K562 (cell line): ENCODE data around the gene ANO9. TPM values are rescaled to one million over a fixed set of nuclear protein-coding genes. Genes with fewer than 3 reads are reported as not detected.
A peak's percentile ranks its signal among the peaks of the same experiment; 100 is the strongest.

Experiments
- ATAC-seq: fragments of 200-7000 bp; cut with Tn5 transposase; 3 replicates; pipeline ENCODE4 v1.9.1; 2020; ENCODE audit warnings: moderate library complexity
- BruUV-seq: library from RNA; stranded (reverse); fragments of 400-500 nt; replicated peaks from 2 replicates; lab custom pipeline; 2021; lab: Mats Ljungman, UMichigan
- CTCF ChIA-PET: fragments of 300-600 bp; formaldehyde crosslinking; extraction: SDS; loops from one replicate; lab custom pipeline; 2021; ENCODE audit warnings: low intra/inter-chr PET ratio; lab: Yijun Ruan, JAX
- POLR2A ChIA-PET: fragments of 300-600, 350-650 bp; sonication (Branson Sonifier 250); formaldehyde crosslinking; extraction: SDS; loops from one replicate; lab custom pipeline; 2021; ENCODE audit warnings: antibody characterized with exemption, inconsistent platforms; lab: Yijun Ruan, JAX
- DNase-seq, 4 experiments: peaks; one replicate each; pipeline versions ENCODE4 v3.0.0 to v3.0.0-alpha.2; 2011 to 2018; ENCODE audit warnings: low spot score in 3 of 4, mixed read lengths in 3 of 4; ENCODE audit errors: extremely low read depth in 1 of 4
- FAIRE-seq: peaks from 2 replicates; lab custom pipeline; 2011; peaks lifted over from hg19 to GRCh38; lab: Jason Lieb, UNC
- H2AFZ ChIP-seq: 2 replicates; pipeline ENCODE4 v1.6.0; 2011; ENCODE audit warnings: low read depth, low read length, control low read depth, inconsistent platforms
- H3K27ac ChIP-seq: fragments of 200-600 bp; 3 replicates; pipeline ENCODE4 v1.8.0; 2011; ENCODE audit warnings: low read depth, mild to moderate bottlenecking, control low read depth, inconsistent platforms, low read length, moderate library complexity, mixed read lengths; ENCODE audit errors: extremely low read depth
- H3K27me3 ChIP-seq, 2 experiments: fragments of 300-600 bp in 1 of 2; 2 replicates in 1 of 2; 3 replicates in 1 of 2; pipeline versions ENCODE4 v1.6.0 to v1.8.0; 2011; ENCODE audit warnings: inconsistent platforms in 2 of 2, low read length in 2 of 2, mild to moderate bottlenecking in 1 of 2, mixed read lengths in 1 of 2, moderate library complexity in 1 of 2; ENCODE audit not compliant: control insufficient read depth in 2 of 2, insufficient read depth in 2 of 2
- H3K36me3 ChIP-seq: fragments of 300-600 bp; 3 replicates; pipeline ENCODE4 v1.8.0; 2011; ENCODE audit warnings: mild to moderate bottlenecking, low read length, inconsistent platforms; ENCODE audit not compliant: control insufficient read depth, insufficient read depth
- H3K4me1 ChIP-seq, 2 experiments: fragments of 200-600 bp in 1 of 2; replicated peaks in 1 of 2; 2 replicates in 1 of 2; 3 replicates in 1 of 2; pipeline versions ENCODE4 v1.5.1 to v1.8.0; 2011; ENCODE audit warnings: inconsistent platforms in 2 of 2, low read length in 2 of 2, mild to moderate bottlenecking in 1 of 2, mixed read lengths in 1 of 2, moderate library complexity in 1 of 2; ENCODE audit not compliant: control insufficient read depth in 2 of 2, insufficient read depth in 2 of 2
- H3K4me2 ChIP-seq: 2 replicates; pipeline ENCODE4 v1.6.1; 2011; ENCODE audit warnings: low read length, control low read depth, inconsistent platforms, mixed read lengths; ENCODE audit not compliant: insufficient read depth
- H3K4me3 ChIP-seq: fragments of 200-600 bp; sonication (generic), shearing (Covaris generic); 2 replicates; pipeline ENCODE4 v1.5.1; 2016; ENCODE audit warnings: control low read depth, inconsistent platforms
- H3K79me2 ChIP-seq: fragments of 200-600 bp; 3 replicates; pipeline ENCODE4 v1.8.0; 2011; ENCODE audit warnings: low read length, inconsistent platforms; ENCODE audit not compliant: control insufficient read depth, insufficient read depth
- H3K9ac ChIP-seq, 2 experiments: 2 replicates each; pipeline versions ENCODE4 v1.6.0 to v1.6.1; 2011; ENCODE audit warnings: low read depth in 2 of 2, low read length in 2 of 2, control low read depth in 1 of 2, inconsistent platforms in 1 of 2, mild to moderate bottlenecking in 1 of 2, mixed read lengths in 1 of 2; ENCODE audit not compliant: insufficient read depth in 1 of 2
- H3K9me1 ChIP-seq: one replicate; pipeline ENCODE4 v1.6.0; 2011; ENCODE audit warnings: inconsistent platforms, mild to moderate bottlenecking, low read length, moderate library complexity; ENCODE audit not compliant: control insufficient read depth, insufficient read depth
- H3K9me3 ChIP-seq: replicated peaks from 2 replicates; pipeline ENCODE4 v1.5.1; 2011; ENCODE audit warnings: low read depth, low read length, inconsistent platforms; ENCODE audit not compliant: control insufficient read depth, insufficient read depth
- H4K20me1 ChIP-seq: replicated peaks from 2 replicates; pipeline ENCODE4 v1.6.1; 2011; ENCODE audit warnings: low read length, inconsistent platforms, mixed read lengths; ENCODE audit not compliant: control insufficient read depth, insufficient read depth
- EGR1 ChIP-seq: fragments of 450-650 bp; conservative IDR thresholded peaks from 2 replicates; pipeline ENCODE4 v1.6.1; 2017; ENCODE audit warnings: mild to moderate bottlenecking
- HOXB6 ChIP-seq: fragments of 250-450 bp; sonication (Bioruptor Pico); IDR thresholded peaks from 2 replicates; pipeline ENCODE4 v1.5.1; 2022; ENCODE audit warnings: mild to moderate bottlenecking, borderline replicate concordance
- ID3 ChIP-seq, 2 experiments: fragments of 250-450 bp in 1 of 2; fragments of 450-650 bp in 1 of 2; sonication (Bioruptor Pico) in 1 of 2; IDR thresholded peaks; 2 replicates each; pipeline versions ENCODE4 v1.6.1 to v1.8.0; 2016 to 2021; ENCODE audit warnings: mild to moderate bottlenecking in 2 of 2, moderate library complexity in 2 of 2, missing compliant biosample characterization in 1 of 2, missing genetic modification characterization in 1 of 2
- MNT ChIP-seq, 2 experiments: fragments of 450-650 bp; conservative IDR thresholded peaks; 2 replicates each; pipeline ENCODE4 v1.6.1; 2017; ENCODE audit warnings: mild to moderate bottlenecking in 2 of 2, moderate library complexity in 2 of 2
- OTX1 ChIP-seq: fragments of 450-650 bp; formaldehyde crosslinking; IDR thresholded peaks from 2 replicates; pipeline ENCODE4 v1.4.0; 2022; ENCODE audit warnings: mild to moderate bottlenecking
- POLR3G ChIP-seq: IDR thresholded peaks from 2 replicates; pipeline ENCODE4 v1.6.1; 2011; ENCODE audit not compliant: insufficient read length, insufficient replicate concordance; ENCODE audit errors: extremely low read depth
- ZNF140 ChIP-seq: fragments of 250-450 bp; sonication (Bioruptor Pico); IDR thresholded peaks from 2 replicates; pipeline ENCODE4 v1.8.0; 2021; ENCODE audit warnings: moderate library complexity, mild to moderate bottlenecking, inconsistent platforms
- ZNF165 ChIP-seq: fragments of 250-450 bp; sonication (Bioruptor Pico); IDR thresholded peaks from 2 replicates; pipeline ENCODE4 v1.4.0; 2020; ENCODE audit warnings: borderline replicate concordance
- ZNF212 ChIP-seq: fragments of 450-650 bp; formaldehyde crosslinking; IDR thresholded peaks from 2 replicates; pipeline ENCODE4 v1.4.0; 2020; ENCODE audit warnings: mild to moderate bottlenecking
- ZNF324 ChIP-seq: fragments of 250-450 bp; sonication (Bioruptor Pico); IDR thresholded peaks from 2 replicates; pipeline ENCODE4 v1.4.0; 2020; ENCODE audit warnings: mild to moderate bottlenecking
- ZNF436 ChIP-seq: fragments of 250-450, 450-650 bp; sonication (Bioruptor Pico); formaldehyde crosslinking; IDR thresholded peaks from 2 replicates; pipeline ENCODE4 v1.7.0; 2020; ENCODE audit warnings: mild to moderate bottlenecking
- WGBS: fragments of 100-300 bp; shearing (Covaris generic); methylation state at CpG from one replicate; pipeline ENCODE4 v1.1.6; 2016; ENCODE audit warnings: low coverage, mixed read lengths; ENCODE audit not compliant: insufficient coverage; ENCODE audit errors: missing lambda C conversion rate; 5-methylcytosine and 5-hydroxymethylcytosine counted together
- in situ Hi-C: fragments of 300-500 bp; cut with MboI; formaldehyde crosslinking; loops from 4 replicates; pipeline ENCODE4 v1.15.0; 2018; ENCODE audit warnings: inconsistent platforms, mixed read lengths
- intact Hi-C: fragments of 100-400 bp; cut with micrococcal nuclease; formaldehyde crosslinking; loops from 2 replicates; pipeline ENCODE4 v1.14.2; 2022
- polyA plus RNA-seq, 8 experiments: library from polyadenylated mRNA; depleted of rRNA in 4 of 8; stranded (reverse) in 5 of 8; unstranded in 3 of 8; fragments of >200 nt; fragmentation: Nextera tagmentation in 2 of 8; fragmentation: Illumina TruSeq in 1 of 8; extraction: Ambion mirVana in 2 of 8; extraction: Trizol in 1 of 8; gene quantifications; 2 replicates each; pipeline versions ENCODE4 v1.2.1 to v1.2.3, GENCODE V29; 2011 to 2014; ENCODE audit warnings: inconsistent platforms in 1 of 8, missing spikeins in 1 of 8
- total RNA-seq, 7 experiments: library from RNA; depleted of rRNA in 6 of 7; stranded (reverse); fragments of >200 nt in 6 of 7; fragmentation: Illumina TruSeq in 2 of 7; extraction: Trizol in 2 of 7; gene quantifications; 2 replicates each; pipeline versions ENCODE4 v1.2.1 to v1.2.3, GENCODE V29; 2011 to 2021; ENCODE audit warnings: low replicate concordance in 1 of 7
- TF ChIP-seq, protein P1 (sequence below): fragments of 450-650 bp; IDR thresholded peaks from 2 replicates; pipeline ENCODE4 v1.7.1; 2018; ENCODE audit warnings: mild to moderate bottlenecking, low read depth; ENCODE audit not compliant: partially characterized antibody
- TF ChIP-seq, protein P2 (sequence below): fragments of 250-450 bp; sonication (Bioruptor Pico); IDR thresholded peaks from 2 replicates; pipeline ENCODE4 v1.4.0; 2020; ENCODE audit warnings: mild to moderate bottlenecking, moderate library complexity
- TF ChIP-seq, protein P3 (sequence below): sonication (generic); formaldehyde crosslinking; IDR thresholded peaks from 2 replicates; pipeline ENCODE4 v1.8.0; 2023; ENCODE audit warnings: mild to moderate bottlenecking, missing genetic modification reagents

ANO9 gene
- total and polyA plus RNA-seq, 9 of the 15 experiments (the other 6 are each of a cell fraction or from before 2014, with no cell fraction given), result 0.20 to 14.5 (median 4.5) TPM

DNA sequence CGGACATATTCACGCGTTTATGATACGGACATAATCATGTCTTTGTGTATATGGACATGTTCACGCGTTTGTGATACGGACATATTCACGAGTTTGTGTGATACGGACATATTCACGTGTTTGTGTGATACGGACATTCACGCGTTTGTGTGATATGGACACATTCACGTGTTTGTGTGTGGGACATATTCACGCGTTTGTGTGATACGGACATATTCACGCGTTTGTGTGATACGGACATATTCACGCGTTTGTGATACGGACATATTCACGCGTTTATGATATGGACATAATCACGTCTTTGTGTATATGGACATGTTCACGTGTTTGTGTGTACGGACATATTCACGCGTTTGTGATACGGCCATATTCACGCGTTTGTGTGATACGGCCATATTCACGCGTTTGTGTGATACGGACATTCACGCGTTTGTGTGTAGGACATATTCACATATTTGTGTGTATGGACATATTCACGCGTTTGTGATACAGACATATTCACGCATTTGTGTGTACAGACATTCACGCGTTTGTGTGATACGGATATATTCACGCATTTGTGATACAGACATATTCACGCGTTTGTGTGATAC lies 33.2 kb upstream of the ANO9 start:
- POLR2A ChIA-PET, result no interaction called here
- Histone ChIP-seq H3K9me3 (no peaks in the 10 kb centered on the region), H3K4me3 (no peak overlapping the region), H3K9me1 (no peaks in the 10 kb centered on the region), H3K4me2 (no peak overlapping the region), H3K27me3 (no peaks in the 10 kb centered on the region), H3K9ac (no peak overlapping the region), H3K79me2 (peaks cover 48% of the 10 kb centered on the region), H4K20me1 (no peaks in the 10 kb centered on the region), H2AFZ (no peak overlapping the region), H3K36me3 (peaks cover 29% of the 10 kb centered on the region), H3K27ac (no peak overlapping the region), H3K4me1 (peaks cover 0 to 44% of the 10 kb centered on the region in 2 experiments; a peak in 2 of 5 replicates)
- FAIRE-seq (peak; percentile 63), DNase-seq (no peak), ATAC-seq (no peak)
- intact Hi-C loops (no loop called here), in situ Hi-C loops (no loop called here)
- BruUV-seq, result no TSS peak
- 97% methylated on average over 48 of the region's 48 CpGs for WGBS
- CTCF ChIA-PET, result no interaction called here
- TF ChIP-seq ZNF140 (peak; percentile 90), ZNF165 (CRISPR knock-in tag) (peak; percentile 86), OTX1 (CRISPR knock-in tag) (0 out of 2 replicates have a peak, but pooled peaks have one; percentile 81), ZNF436 (no peak), ZNF212 (no peak), MNT (conservative IDR thresholded peaks at IDR 0.05) (no peak), ZNF324 (CRISPR knock-in tag) (no peak), HOXB6 (peak; percentile 94; the same call in 1 of the 2 replicates), EGR1 (no peak), POLR3G (no peak), ID3 (CRISPR knock-in tag; IDR thresholded peaks at IDR 0.05) (peak; percentile 4; the same call in 1 of the 2 replicates), ID3 (tag; IDR thresholded peaks at IDR 0.05) (peak; percentile 71; the same call in 1 of the 2 replicates)
- TF ChIP-seq, protein P1, sequence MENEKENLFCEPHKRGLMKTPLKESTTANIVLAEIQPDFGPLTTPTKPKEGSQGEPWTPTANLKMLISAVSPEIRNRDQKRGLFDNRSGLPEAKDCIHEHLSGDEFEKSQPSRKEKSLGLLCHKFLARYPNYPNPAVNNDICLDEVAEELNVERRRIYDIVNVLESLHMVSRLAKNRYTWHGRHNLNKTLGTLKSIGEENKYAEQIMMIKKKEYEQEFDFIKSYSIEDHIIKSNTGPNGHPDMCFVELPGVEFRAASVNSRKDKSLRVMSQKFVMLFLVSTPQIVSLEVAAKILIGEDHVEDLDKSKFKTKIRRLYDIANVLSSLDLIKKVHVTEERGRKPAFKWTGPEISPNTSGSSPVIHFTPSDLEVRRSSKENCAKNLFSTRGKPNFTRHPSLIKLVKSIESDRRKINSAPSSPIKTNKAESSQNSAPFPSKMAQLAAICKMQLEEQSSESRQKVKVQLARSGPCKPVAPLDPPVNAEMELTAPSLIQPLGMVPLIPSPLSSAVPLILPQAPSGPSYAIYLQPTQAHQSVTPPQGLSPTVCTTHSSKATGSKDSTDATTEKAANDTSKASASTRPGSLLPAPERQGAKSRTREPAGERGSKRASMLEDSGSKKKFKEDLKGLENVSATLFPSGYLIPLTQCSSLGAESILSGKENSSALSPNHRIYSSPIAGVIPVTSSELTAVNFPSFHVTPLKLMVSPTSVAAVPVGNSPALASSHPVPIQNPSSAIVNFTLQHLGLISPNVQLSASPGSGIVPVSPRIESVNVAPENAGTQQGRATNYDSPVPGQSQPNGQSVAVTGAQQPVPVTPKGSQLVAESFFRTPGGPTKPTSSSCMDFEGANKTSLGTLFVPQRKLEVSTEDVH, result no peak
- TF ChIP-seq, protein P2, sequence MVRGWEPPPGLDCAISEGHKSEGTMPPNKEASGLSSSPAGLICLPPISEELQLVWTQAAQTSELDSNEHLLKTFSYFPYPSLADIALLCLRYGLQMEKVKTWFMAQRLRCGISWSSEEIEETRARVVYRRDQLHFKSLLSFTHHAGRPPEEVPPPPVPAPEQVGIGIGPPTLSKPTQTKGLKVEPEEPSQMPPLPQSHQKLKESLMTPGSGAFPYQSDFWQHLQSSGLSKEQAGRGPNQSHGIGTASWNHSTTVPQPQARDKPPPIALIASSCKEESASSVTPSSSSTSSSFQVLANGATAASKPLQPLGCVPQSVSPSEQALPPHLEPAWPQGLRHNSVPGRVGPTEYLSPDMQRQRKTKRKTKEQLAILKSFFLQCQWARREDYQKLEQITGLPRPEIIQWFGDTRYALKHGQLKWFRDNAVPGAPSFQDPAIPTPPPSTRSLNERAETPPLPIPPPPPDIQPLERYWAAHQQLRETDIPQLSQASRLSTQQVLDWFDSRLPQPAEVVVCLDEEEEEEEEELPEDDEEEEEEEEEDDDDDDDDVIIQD (CRISPR knock-in tag), result peak; percentile 90
- TF ChIP-seq, protein P3, sequence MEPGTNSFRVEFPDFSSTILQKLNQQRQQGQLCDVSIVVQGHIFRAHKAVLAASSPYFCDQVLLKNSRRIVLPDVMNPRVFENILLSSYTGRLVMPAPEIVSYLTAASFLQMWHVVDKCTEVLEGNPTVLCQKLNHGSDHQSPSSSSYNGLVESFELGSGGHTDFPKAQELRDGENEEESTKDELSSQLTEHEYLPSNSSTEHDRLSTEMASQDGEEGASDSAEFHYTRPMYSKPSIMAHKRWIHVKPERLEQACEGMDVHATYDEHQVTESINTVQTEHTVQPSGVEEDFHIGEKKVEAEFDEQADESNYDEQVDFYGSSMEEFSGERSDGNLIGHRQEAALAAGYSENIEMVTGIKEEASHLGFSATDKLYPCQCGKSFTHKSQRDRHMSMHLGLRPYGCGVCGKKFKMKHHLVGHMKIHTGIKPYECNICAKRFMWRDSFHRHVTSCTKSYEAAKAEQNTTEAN (CRISPR knock-in tag), result no peak
